T-helper 2 cell treated with Interferon-gamma antibody and Interleukin-4, amounts not matched to agents 5 μg/mL and 100 μg/mL, for 36 hours (primary cell): Measurements from ENCODE around the gene SUPT4H1.

Experiments
- DNase-seq: peaks from one replicate; pipeline ENCODE4 v3.0.0; 2021; ENCODE audit warnings: low spot score
- H3K27ac Mint-ChIP-seq: one replicate; pipeline ENCODE4 v1.8.0; 2021; ENCODE audit warnings: mild to moderate bottlenecking, mixed read lengths
- H3K27me3 Mint-ChIP-seq: one replicate; pipeline ENCODE4 v1.8.0; 2021; ENCODE audit warnings: low read depth, mixed read lengths
- H3K36me3 Mint-ChIP-seq: one replicate; pipeline ENCODE4 v1.8.0; 2021; ENCODE audit warnings: low read depth, mixed read lengths
- H3K4me1 Mint-ChIP-seq: one replicate; pipeline ENCODE4 v1.8.0; 2021; ENCODE audit warnings: low read depth, mixed read lengths
- H3K4me3 Mint-ChIP-seq: one replicate; pipeline ENCODE4 v1.8.0; 2022; ENCODE audit warnings: mild to moderate bottlenecking, moderate library complexity, mixed read lengths
- H3K9me3 Mint-ChIP-seq: one replicate; pipeline ENCODE4 v1.8.0; 2021; ENCODE audit warnings: mixed read lengths

SUPT4H1 gene

GRCh38 chr17:58328195-58329034 lies 23.6 kb downstream of the SUPT4H1 start, which contains the start of gene TSPOAP1:
Gene TSPOAP1 (minus strand): TSS chr17:58328795. CDS start chr17:58327920, 875 bp downstream.
- peaks cover 51% of the 10 kb centered on the region for H3K36me3 Mint-ChIP-seq
- peak within 1 kb of the TSS; percentile 99 for H3K4me3 Mint-ChIP-seq
- DNase-seq, result peak; percentile 83
- peak within 1 kb of the TSS; percentile 92 for H3K27ac Mint-ChIP-seq
- peaks cover 11% of the 10 kb centered on the region for H3K27me3 Mint-ChIP-seq
- no peaks in the 10 kb centered on the region for H3K9me3 Mint-ChIP-seq
- peaks cover 34% of the 10 kb centered on the region for H3K4me1 Mint-ChIP-seq

DNA sequence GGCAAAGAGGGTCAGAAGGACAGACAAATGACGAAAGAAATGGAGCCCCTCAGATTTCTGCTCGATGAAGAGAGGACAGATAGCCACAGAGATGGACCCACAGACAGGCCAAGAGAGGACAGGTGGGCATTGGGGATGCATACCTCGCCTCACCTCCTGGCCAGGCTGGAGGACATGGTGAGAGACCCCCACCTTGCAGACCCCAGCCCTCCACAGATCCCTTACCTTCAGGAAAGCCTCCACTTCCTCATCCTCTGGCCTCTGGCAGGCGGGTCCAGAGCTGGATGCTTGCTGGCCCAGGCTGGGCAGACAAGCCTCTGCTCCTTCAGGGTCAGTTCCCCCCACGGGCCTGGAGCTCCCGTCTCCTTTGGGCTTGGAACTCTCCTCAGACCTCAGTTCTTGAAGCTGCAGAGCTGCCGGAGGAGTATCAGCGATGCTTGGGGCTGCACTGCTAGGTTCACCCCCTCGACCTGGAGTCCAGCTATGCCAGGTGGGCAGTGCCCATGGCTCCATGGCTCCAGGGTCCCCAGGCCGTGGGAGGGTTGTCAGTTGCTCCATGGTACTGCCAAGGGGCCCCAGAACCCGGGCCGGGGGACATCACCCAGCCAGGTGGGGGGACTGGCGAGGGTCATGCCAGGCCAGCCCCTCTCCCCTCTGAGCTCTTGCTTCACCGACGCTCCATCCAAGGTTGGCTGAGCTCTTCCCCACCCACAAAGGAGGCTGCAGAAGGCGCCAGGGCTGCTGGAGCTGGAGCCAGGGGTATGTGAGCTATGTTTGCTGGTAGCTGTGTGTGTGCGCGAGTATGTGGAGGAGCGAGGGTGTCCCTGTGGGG lies 24.4 kb downstream of the SUPT4H1 start:
- no peaks in the 10 kb centered on the region for H3K9me3 Mint-ChIP-seq
- peaks cover 51% of the 10 kb centered on the region for H3K36me3 Mint-ChIP-seq
- peak overlapping the region; percentile 99 for H3K4me3 Mint-ChIP-seq
- peaks cover 11% of the 10 kb centered on the region for H3K27me3 Mint-ChIP-seq
- DNase-seq, result no peak
- peaks cover 34% of the 10 kb centered on the region for H3K4me1 Mint-ChIP-seq
- H3K27ac Mint-ChIP-seq, result peak overlapping the region; percentile 92

GRCh38 chr17:58326609-58327362 lies 25.2 kb downstream of the SUPT4H1 start:
- Mint-ChIP-seq H3K27ac (peak overlapping the region; percentile 82), H3K4me1 (peaks cover 33% of the 10 kb centered on the region)
- no peak for DNase-seq

GRCh38 chr17:58325976-58326468 lies 26.0 kb downstream of the SUPT4H1 start:
- no peak for DNase-seq
- H3K27ac Mint-ChIP-seq, result peak overlapping the region; percentile 37
- H3K4me3 Mint-ChIP-seq, result peak overlapping the region; percentile 25
- H3K27me3 Mint-ChIP-seq, result peaks cover 2% of the 10 kb centered on the region
- H3K9me3 Mint-ChIP-seq, result no peaks in the 10 kb centered on the region
- H3K36me3 Mint-ChIP-seq, result peaks cover 45% of the 10 kb centered on the region
- H3K4me1 Mint-ChIP-seq, result peaks cover 33% of the 10 kb centered on the region

More at GRCh38 chr17:58326609-58327362, 25.2 kb downstream of the SUPT4H1 start:
- H3K4me3 Mint-ChIP-seq, result peak overlapping the region; percentile 99
- H3K27me3 Mint-ChIP-seq, result peaks cover 6% of the 10 kb centered on the region
- H3K9me3 Mint-ChIP-seq, result no peaks in the 10 kb centered on the region
- peaks cover 50% of the 10 kb centered on the region for H3K36me3 Mint-ChIP-seq

GRCh38 chr17:58325289-58325726 lies 26.7 kb downstream of the SUPT4H1 start:
- Mint-ChIP-seq H3K9me3 (no peaks in the 10 kb centered on the region), H3K4me1 (peaks cover 30% of the 10 kb centered on the region), H3K36me3 (peaks cover 38% of the 10 kb centered on the region), H3K4me3 (no peak overlapping the region), H3K27me3 (peaks cover 2% of the 10 kb centered on the region), H3K27ac (peak overlapping the region; percentile 62)
- no peak for DNase-seq

DNA sequence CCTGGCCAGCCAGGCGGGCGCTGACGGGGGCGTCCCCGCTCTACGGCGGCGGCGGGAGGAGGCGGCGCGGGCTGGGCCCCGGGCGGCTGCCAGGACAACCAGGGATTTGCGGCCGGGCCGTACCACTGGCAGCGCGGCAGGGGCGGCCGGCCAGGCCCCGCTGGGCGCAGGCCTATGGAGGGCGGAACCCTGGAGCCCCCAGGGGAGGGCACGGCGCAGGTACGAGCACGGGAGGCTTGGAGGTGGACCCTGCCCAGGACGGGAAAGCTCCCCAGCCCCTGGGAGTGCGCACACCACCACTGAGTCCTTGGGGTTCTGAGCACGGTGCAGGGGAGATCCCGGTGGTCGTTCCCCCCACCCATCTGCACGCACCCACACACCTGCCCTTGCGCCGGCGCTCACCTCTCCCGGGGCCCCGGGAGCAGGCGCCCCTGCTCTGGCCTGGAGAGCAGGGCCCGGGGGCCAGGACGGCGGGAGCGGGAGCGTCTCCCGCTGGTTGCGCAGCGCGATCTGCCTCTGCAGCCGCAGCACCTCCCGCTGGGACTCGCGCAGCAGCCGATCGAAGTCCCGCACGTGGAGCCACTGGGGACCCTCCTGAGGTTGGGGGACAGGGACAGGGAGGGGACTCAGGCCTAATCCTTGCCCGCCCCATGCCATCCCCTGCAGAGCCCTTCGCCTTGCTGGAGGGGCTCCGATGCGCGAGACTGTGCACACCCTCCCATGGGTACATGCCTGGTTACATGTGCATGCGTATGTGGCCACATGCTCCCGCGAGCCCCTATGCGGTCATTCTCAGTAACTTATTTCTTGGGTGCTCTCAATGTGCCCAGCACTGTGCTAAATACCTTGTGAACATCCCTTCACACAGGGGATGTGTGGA lies 27.4 kb downstream of the SUPT4H1 start:
- Mint-ChIP-seq H3K27ac (peak overlapping the region; percentile 62), H3K4me1 (peaks cover 26% of the 10 kb centered on the region), H3K4me3 (no peak overlapping the region), H3K36me3 (peaks cover 33% of the 10 kb centered on the region), H3K27me3 (peaks cover 2% of the 10 kb centered on the region), H3K9me3 (no peaks in the 10 kb centered on the region)
- no peak for DNase-seq

GRCh38 chr17:58324056-58324408 lies 28.0 kb downstream of the SUPT4H1 start:
- Mint-ChIP-seq H3K4me1 (peaks cover 20% of the 10 kb centered on the region), H3K27ac (peak overlapping the region; percentile 49), H3K9me3 (no peaks in the 10 kb centered on the region), H3K4me3 (no peak overlapping the region), H3K27me3 (peaks cover 2% of the 10 kb centered on the region), H3K36me3 (peaks cover 33% of the 10 kb centered on the region)
- DNase-seq, result no peak

DNA sequence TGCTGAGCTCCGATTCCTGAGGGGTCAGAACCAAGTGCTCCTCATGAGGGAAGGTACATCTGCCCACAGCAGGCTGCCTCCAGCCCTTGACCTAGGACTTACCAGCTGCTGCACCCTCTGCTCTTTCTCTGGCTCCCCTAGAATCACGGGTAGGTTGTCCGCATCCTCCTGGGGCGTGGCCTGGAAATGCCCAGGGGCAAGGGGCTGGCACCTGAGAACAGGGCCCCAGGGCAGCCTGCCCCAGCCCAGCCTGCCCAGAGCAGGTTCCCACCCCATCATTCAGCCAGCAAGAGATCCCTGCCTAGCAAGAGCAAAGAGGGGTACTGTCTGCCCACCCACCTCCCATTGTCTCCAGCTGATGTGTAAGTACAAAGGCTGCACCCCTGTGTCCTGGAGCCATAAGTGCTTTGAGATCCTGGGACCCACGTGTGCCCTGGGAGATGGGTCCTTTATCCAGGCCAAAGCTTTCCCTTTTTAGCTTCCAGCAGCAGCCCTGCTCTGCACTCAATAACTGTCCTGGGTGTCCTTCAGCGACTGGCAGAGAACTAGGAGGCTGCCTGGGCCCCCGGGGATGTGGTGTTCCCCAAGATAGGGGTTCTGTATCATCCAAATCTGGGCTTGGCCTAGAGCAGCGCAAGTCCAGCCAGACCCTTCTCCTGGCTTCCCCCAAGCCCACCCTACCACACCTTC lies 28.5 kb downstream of the SUPT4H1 start:
- H3K36me3 Mint-ChIP-seq, result peaks cover 30% of the 10 kb centered on the region
- peaks cover 2% of the 10 kb centered on the region for H3K27me3 Mint-ChIP-seq
- H3K4me3 Mint-ChIP-seq, result peak overlapping the region; percentile 23
- peak overlapping the region; percentile 49 for H3K27ac Mint-ChIP-seq
- DNase-seq, result no peak
- H3K4me1 Mint-ChIP-seq, result peaks cover 16% of the 10 kb centered on the region
- H3K9me3 Mint-ChIP-seq, result no peaks in the 10 kb centered on the region

- H3K27ac Mint-ChIP-seq, result peak overlapping the region; percentile 31
- H3K27me3 Mint-ChIP-seq, result peaks cover 2% of the 10 kb centered on the region
- H3K4me3 Mint-ChIP-seq, result no peak overlapping the region
- H3K36me3 Mint-ChIP-seq, result peaks cover 26% of the 10 kb centered on the region
- DNase-seq, result no peak
- H3K4me1 Mint-ChIP-seq, result peaks cover 13% of the 10 kb centered on the region
- H3K9me3 Mint-ChIP-seq, result no peaks in the 10 kb centered on the region
Observed at GRCh38 chr17:58322581-58323185, 29.3 kb downstream of the SUPT4H1 start.

DNA sequence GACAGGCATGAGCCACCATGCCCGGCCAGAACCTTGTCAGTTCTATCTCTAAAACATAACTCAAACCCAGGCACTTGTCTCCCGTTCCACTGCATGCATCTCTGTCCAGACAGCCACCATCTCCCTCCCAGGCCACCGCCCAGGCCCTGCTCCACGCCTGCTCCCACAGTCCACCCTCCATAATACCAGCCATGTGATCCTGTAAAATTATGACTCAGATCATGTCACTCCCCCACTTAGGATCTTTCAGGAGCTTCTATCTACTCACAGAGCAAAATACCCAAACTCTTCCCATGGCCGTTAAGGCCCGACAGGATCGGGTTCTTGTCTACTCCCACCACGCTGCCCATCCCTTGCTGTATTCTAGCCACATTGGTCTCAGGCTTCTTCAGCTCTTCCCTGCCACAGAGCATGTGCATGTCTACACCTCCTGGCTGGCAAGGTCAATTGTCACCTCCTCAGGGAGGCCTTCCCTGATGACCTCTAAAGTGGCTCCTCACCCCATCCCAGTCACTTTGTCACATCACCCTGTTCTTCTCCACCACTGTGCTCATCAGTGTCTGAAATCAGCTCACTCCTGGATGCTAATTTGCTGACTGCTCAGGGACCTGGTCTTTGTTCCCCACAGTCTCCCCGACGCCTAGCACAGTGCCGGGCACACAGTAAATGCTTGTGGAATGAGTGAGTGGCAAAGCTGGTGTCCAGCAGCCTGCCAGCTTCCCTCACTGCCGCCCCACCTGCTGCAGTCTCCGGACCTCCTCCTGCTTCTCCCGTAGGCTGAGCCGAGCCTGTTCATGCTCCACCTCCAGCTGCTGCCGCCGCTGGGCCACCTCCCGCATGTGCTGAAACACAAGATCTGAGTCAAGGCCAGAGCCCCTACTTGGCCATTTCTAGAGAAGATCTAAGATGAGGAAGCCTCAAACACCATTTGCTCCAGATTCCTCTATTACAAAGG lies 30.2 kb downstream of the SUPT4H1 start:
- Mint-ChIP-seq H3K27me3 (peaks cover 2% of the 10 kb centered on the region), H3K4me3 (no peak overlapping the region), H3K27ac (peak overlapping the region; percentile 64), H3K36me3 (peaks cover 26% of the 10 kb centered on the region), H3K9me3 (no peaks in the 10 kb centered on the region), H3K4me1 (peaks cover 15% of the 10 kb centered on the region)
- DNase-seq, result no peak

- Mint-ChIP-seq H3K9me3 (no peaks in the 10 kb centered on the region), H3K4me3 (no peak overlapping the region), H3K27ac (peak overlapping the region; percentile 31), H3K4me1 (peaks cover 9% of the 10 kb centered on the region), H3K36me3 (peaks cover 24% of the 10 kb centered on the region), H3K27me3 (no peaks in the 10 kb centered on the region)
- no peak for DNase-seq
Observed at GRCh38 chr17:58320570-58321323, 31.3 kb downstream of the SUPT4H1 start.
